ENCODE data around the gene CXCR6.

DNA sequence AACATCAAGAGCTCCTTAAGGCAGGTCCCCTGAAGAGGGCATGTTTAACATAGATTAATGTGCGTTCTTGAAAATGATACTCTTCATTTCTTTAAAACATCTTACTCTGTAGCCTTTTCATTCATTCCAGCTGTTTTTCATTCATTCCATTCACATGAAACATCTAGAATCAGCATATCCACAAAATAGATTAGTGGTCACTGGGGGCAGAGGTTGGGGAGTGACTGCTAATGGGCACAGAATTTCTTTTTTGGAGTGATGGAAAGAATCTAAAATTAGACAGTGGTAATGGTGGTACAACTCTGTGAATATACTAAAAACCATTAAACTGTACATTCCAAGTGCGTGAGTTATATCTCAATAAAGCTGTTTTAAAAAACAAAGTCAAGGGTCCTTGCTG is 15.4 kb upstream of the CXCR6 start:
- TF ChIP-seq, protein P1, sequence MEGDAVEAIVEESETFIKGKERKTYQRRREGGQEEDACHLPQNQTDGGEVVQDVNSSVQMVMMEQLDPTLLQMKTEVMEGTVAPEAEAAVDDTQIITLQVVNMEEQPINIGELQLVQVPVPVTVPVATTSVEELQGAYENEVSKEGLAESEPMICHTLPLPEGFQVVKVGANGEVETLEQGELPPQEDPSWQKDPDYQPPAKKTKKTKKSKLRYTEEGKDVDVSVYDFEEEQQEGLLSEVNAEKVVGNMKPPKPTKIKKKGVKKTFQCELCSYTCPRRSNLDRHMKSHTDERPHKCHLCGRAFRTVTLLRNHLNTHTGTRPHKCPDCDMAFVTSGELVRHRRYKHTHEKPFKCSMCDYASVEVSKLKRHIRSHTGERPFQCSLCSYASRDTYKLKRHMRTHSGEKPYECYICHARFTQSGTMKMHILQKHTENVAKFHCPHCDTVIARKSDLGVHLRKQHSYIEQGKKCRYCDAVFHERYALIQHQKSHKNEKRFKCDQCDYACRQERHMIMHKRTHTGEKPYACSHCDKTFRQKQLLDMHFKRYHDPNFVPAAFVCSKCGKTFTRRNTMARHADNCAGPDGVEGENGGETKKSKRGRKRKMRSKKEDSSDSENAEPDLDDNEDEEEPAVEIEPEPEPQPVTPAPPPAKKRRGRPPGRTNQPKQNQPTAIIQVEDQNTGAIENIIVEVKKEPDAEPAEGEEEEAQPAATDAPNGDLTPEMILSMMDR (IDR thresholded peaks at IDR 0.05; ENCODE audit: insufficient read depth, low read depth, low read length): no peak
- TF ChIP-seq EZH2 (IDR thresholded peaks at IDR 0.05; ENCODE audit: insufficient read depth, low read length): no peak
